GM19468 (cell line): ENCODE data around the gene POU3F1.

ENCODE experiments used
- ATAC-seq: cut with Tn5 transposase; IDR thresholded peaks from one replicate; pipeline ENCODE4 v1.9.1; 2021; ENCODE audit warnings: mild to moderate bottlenecking, moderate library complexity, moderate number of reproducible peaks; ENCODE audit not compliant: unreplicated experiment; ENCODE audit errors: extremely low read depth

The POU3F1 gene

DNA sequence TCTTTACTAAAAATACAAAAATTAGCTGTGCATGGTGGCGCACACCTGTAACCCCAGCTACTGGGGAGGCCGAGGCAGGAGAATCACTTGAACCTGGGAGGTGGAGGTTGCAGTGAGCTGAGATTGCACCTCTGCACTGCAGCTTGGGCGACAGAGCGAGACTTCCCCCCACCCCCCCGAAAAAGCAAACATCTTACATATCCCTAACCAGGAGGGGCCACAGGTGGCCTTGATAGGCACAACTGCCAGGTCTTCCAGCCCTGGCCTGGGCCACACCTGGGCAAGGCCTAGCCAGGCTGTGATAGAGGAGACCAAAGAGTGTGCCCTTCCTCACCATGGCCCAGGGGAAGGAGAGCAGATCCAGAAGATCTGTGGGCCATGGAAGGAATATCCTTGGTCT, 28.6 kb upstream of the POU3F1 start:
- no peak for ATAC-seq

DNA sequence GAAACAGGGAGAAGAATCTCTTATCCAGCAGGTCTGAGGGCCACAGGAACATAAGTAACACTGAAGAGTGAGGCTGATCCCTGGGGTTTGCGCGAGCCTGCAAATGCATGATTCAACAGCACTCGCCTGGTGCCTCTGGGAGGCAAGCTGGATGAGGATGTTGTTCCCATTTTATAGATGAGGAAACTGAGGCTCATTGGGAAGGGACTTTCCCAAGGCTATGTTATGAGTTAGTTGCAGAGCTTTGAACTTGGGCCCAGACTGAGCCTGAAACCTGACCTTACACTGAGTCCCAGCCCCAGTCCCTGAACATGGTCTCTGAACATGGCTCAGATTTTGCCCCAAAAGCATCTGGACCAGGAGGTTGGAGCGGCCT, 27.7 kb upstream of the POU3F1 start:
- no peak for ATAC-seq

DNA sequence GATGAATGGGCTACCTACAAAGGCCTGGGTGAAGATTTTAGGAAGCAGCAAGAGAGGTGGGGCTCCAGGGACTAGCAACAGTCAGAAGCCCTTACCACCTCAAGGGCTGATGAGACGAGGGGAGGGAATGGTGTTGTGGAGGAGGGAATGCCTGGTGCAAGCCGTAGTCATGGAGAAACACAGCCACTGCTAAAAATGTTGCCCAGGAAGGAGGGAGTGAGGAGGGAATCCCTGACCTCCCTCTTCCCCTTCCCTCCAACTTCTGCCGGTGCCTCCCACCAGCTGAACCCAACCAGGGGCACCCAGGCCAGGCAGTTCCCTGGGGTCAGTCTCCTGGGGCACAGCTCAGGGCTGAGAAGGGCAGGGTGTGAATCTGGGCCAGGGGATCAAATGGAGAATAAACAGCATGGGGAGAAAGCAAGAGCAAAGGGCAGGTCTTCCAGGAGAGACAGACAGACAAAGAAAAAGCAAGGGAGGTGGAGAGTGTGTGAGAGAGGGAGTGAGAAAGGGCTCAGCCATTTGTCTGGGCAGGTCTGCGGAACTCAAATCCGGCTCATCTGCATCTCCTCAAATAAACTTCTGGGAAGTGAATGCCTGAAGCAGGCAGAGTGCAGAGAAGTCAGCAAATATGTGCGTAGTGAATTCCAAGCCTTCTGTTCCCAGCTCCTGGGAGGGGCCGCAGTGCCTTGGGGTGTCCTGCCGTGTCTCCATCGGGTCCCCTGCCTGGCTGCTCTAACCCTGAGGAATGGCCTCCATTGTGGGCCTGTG, 27.1 kb upstream of the POU3F1 start:
- no peak for ATAC-seq

DNA sequence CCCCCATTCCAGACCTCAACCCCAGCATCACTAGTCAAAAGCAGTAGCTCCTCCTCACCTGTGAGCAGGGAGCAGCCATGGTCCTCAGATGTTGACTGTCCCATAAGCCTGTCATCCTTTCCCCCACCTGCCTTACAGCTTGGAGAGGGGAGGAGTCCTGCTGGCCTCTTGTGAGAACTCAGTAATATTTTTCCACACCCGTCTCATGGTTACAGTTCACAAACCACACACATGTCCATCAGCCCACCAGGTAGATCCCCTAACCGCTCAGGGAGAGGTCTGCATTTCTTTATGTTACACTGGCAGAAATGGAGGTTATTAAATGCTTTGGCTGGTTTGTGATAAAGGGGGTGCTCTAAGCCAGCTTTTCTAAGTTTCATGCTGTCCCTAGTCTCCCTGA, 26.3 kb upstream of the POU3F1 start:
- ATAC-seq, result no peak

DNA sequence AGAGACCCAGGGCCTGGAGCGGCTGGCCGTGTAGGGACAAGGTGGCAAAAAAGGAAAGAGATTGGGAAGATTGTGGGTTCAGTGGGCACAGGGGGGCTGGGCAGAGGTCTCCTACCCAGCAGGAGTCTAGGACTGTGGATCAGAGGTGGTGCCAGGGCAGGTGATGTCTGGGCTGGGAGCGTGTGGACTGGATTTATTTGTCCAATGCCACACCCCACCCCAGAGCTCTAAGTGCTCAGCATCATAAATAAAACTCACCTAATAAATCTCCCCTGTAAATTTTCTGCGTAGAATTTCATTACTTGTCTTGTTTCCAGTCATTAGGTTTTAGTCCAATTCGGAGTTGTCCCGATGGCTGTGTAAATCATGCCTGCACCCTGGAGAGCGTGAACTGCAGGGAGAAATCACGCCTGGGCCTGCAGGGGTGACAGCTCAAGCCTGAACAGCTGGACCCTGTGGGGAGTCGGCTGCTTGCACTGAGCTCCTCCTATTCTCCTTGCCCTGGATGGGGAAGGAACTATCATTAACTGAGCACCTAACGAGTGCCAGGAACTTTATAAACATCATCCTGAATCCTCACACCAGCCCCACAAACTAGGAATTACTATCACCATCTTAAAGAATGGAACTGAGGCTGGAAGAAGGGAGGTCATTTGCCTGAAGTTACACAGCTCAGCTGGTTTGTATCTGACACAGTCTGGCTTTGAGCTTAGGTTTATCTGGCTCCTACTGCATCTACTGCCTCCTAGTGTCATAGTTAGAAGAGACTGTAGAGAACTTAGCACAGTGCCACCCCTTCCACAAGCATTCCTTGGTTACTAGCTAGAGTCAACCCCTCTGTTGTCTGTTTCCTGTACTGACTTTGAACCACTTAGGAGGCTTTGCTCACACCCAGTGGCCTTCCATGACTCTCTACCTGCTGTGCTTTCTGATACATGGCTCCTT, 25.0 kb upstream of the POU3F1 start:
- ATAC-seq, result no peak

DNA sequence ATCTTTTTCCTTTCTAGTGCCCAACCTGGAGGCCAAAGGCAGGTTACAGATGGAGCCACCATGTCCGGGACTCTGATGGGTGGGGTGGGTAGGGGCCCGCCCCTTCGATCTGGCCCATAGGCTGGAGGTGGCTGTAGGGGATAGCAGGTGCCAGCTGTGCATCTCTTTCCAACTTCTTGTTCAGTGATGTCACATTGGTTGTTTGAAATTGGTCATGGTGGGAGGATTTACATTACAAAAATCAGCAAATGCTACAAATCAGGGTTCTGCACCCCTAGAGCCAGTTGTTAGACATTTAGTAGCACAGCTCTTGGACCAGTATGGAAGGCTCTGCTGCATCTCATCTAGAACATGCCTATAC, 22.4 kb upstream of the POU3F1 start:
- ATAC-seq, result no peak

DNA sequence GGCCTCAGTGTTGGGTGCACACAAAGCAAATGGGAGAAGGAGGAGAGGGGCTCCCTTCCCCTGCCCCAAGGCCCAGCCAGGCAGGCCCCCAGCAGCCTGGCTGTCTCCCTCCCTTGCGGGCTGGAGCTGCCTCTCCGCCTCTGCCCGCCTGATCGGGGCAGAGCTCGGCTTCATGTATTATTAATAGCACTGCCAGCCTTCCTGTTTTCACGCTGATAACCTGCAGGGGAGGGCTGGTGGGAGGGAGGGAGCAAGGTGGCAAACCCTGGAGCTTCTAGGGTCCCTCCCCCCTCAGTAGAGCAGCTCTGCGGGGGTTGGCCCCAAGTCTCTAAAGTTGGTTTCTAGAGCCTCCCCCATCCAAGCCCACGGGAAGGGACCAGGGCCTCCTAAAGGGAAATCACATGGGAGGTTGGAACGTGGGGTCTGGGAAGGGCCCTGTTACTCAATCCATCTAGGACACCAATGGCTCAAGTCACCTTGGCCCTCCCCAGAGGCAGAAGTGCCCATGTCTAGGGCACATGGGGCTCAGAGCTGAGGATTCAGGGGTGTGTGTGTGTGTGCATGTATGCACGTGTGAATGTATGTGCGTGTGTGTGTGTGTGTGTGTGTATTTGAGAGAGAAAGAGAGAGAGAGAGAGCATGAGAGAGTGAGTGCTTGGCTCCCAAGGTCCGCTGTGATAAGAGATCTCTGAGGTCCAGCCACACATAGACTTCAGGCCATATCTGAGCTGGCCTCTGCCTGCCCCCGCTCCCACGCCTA, 21.8 kb upstream of the POU3F1 start:
- ATAC-seq, result no peak

DNA sequence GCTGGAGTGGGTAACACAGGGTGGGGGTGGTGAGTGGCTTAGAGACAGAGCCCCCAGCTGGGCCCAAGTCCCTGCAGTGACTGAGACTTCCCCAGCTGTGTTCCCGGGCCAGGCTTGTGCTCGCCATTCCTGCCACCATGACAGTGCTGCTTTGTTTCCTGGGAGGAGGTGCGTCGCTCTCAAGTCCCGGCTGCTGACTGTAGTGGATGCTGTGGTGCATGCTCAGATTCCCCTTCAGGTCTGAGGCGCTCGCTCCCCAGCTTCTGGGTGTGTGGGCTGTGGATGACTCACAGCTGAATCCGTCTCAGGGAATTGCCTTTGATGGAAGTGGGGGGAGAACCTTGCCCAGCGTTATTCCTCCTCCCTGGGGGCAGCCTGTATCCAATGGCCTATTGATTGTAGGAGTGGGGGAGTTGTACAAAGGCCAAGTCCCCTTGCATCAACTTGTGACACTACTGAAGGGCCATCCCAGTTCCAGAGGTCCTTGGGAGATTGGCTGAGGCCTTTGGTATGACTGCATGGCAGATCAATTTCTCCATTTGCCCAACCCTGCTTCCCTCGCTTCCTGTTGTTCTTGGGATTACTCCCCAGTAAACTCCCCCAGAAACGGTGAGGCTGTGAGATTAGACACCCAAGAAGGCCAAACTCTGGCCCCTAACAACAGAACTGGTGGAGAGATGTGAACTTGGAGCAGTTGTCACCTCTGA, 17.8 kb upstream of the POU3F1 start:
- no peak for ATAC-seq

DNA sequence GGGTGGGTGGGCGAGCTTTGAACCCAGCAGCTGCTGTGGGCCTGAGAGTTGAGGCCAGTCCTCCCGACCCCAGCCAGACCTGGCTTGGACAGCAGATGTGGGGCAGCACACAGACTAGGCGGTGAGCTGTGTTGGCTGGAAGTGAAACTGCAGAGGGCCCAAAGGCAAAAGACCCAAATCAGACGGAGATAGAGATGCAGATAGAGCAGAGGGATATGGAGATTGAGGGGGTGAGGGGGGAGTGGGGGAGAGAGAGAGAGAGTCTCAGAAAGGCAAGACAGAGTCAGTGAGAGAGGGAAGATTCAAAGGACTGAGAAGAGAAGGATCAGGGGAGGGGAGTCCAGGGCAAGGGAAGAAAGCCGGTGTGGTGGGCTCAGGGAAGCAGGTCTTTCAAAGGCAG, 17.0 kb upstream of the POU3F1 start:
- ATAC-seq, result no peak

DNA sequence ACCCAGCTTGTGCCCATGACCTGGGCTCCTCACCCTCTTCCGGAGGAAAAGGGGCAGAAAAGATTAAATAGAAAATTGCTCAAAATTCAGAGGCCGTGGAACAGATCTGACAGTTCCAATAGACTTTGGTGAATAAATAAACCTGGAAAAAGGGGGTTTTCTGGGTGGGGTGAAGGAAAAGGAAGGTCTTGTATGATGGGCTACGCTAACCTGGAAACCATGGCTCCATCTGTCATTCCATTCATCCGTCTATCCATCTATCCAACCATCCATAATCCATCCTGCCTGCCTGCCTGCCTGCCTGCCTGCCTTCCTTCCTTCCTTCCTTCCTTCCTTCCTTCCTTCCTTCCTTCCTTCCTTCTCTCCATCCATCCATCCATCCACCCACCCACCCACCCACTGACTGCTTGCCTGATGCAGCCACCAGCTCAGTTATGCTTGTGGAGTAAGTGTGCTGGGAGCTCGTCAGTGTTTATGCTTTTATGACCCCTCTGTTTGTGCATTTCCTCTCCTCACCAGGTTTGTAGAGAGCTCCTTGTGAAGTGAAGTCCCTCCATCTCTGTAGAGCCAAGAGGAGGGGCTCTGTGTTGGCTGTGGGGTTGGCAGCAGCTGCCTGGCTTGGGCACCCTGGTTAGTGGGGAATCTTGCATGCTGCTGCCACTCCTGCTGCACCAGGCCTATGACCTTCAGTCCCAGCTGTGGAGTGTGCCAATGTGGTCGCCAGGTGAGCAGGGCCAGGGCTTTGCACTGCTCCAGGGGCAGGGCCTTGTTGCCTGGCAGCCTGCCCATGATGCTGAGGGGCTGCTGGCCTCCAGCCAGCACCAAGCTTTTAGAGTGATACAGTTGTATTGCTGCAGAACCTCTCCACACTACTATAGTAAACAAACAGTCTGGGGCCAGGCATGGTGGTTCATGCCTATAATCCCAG, 16.0 kb upstream of the POU3F1 start:
- no peak for ATAC-seq

DNA sequence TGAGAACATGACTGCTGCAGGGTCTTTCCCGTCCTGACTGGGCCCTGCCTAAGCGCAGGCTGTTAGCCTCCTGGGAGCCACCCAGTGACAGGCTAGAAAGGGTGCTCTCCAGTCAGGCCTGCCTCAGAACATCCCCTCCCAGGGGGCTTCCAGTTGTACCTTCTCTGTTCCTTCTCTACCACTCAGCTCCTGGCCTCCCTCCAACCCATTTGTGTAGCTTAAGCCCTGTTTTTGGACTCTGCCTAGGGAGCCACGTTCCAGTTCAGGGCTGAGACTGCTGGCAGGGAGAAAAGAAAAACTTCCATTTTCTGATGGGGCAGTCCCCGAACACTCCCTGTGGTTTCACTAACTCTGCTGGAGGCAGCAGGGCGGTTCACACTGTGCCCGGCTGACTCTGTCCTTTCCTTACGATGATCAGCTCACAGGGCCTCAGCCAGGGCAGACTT, 15.3 kb upstream of the POU3F1 start:
- ATAC-seq, result no peak

DNA sequence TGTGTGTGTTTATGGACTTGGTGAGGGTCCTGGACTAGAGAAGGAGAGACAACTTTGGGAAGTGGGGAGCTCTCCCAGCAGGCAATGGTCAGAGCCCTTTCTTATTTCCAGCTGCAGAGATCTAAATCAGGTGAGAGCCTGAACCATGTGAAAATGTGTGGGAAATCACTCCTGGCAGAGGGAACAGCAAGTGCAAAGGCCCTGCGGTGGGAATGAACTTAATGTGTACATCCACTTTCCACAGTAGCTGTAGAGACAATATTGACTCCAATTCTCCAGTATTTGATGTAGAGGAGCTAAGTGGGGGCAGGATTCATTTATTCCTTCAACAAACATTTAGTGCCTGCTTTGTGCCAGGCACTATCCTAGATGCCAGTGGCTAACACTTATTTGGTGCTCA, 14.7 kb upstream of the POU3F1 start:
- no peak for ATAC-seq

DNA sequence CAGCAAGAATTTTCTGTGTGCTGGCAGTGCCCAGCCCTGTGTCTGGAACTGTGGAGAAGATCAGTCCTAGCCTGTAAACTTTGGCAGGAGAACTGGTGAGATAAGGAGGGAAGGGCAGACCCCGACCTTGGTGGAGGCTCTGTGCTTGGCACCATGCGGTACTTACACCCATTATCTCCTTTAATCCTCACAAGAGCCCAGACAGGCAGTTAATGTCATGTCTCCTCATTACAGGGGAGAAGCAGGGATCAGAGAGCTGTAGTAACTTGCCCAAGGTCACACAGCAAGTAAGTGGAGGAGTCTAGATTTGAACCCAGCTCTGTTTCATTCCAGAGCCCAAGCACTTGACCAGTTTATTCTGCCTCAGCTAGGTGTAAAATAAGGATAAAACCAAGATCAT, 13.9 kb upstream of the POU3F1 start:
- ATAC-seq, result no peak

DNA sequence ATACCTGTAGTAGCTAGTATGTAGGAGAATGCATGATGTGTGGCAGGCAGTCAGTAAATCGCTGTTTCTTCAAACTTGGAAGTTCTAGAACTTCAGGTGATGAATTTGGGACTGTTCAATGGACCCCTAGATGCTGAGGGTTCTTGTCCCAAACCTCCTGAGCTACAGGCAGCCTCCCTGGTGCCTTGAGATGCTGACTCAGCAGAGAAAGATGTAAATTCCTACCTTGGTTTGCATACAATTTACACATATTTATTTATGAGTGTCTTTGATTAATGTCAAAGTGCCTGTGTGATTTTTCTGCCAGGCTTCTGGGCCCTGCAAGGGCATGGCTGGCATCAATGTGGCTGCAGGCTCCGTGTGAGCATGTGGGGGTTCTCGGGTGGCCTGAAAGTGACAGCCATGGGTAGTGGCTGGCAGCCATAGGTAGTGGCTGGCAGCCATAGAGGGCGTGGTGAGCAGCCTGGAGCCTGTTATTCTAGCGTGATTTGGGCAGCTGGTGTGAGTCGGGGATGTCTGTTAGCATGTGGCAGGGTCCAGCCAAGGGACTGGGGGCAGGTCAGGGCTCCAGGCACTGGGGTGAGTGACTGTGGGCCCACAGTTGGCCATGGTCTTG, 13.2 kb upstream of the POU3F1 start:
- ATAC-seq, result no peak

DNA sequence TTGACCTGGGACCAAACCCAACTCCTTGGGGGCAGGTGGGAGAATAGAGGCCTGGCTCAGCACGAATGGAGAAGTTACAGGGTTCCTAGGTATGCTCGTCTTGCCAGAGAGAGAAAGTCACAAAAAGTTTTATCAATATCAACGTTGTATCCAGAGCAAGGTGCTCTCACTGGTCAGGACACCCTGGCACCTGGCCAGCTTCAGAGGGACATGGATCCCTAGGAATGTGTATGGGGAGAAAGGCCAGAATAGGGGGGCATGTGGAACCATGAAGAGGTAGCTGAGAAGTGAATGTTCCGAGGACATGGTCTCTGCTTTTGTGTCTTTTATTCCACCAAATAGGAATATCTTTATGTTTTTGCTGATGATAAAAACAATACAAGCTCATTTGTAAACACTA, 9.4 kb upstream of the POU3F1 start:
- no peak for ATAC-seq

DNA sequence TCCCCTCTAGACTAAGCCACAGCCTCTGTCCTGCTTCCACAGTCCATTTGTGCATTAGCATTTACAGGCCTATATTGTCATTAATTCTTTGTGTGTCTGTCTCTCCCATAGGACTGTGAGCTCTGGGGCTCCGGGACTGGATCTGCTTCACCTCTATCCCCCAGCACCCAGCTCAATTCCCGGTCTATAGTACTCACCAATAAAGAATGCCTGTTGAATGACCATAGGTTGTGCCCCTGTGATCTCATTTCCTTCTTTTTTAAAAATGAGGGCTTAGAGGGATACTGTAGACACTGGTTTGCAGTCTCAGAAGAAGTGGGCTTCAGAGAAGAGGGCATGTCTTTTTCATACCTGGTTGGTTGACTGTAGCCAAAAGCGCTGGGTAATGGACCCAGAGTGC, 8.8 kb upstream of the POU3F1 start:
- no peak for ATAC-seq

DNA sequence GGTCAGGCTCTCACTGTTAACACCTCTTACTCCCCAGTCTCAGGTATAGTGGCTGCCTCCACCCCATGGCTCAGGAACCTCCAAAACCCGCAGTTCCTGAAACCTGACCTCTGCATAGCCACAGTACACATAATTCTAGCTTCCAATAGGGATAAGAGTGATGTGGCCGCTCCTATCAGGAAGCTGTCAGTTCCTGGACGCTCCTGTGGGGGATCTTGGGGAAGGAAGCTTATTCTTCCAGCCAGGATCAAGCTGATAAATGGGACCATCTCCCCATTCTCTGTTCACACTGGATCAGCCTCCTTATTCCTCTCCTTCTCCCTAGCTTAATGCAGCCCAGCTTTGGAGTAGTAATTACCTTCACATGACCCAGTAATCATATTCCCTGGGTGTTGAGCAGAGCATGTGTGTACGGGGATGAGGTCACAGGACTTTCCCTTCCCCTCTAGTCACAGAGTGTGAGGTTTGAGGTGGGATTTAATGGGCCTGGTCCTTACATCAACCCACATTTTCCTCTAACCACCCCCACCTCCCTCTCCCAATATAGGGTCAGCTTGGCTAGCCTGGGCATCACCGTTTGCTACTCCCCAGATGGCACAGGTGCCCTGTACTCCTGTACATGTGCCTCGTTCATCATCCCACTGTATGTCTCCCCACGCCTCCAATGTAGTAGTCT, 7.0 kb upstream of the POU3F1 start:
- no peak for ATAC-seq

DNA sequence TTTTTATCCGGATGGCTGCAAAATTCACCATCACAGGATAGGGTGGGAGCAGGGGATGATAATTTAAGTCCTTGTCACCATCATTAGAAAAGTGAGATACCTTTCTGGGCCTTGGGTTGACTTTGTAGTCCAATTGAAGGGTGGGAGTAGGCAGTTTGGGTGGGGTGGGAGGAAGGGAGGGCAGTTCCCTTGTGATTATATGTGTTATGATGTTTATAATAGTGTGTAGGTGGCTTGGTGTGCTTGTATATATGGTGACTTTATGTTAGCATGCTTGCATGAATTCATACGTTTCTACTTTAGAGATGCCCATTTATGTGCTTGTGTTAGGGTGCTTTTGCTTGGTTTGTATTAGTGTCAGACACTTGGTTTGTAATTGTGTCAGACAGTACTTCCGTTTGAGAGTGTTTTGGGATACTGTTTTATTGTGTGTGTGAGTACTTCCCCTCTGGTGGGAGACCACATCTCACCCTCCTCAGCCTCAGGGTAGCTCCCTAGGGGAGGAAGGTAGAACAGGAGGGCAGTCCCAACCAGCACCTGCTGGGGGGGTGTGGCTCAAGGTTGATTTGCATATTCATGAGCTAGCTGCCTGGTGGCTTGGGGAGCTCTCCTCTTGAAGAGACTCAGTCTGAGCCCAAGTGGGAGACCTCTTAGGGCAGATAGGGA, 6.3 kb upstream of the POU3F1 start:
- no peak for ATAC-seq
